ENCODE measurements around the gene APLNR. TPM values are rescaled to one million over a fixed set of nuclear protein-coding genes. Genes with fewer than 3 reads are reported as not detected.

Gene APLNR
- total RNA-seq, 1 experiment from 2014 or later, result 0.39 TPM

- Histone ChIP-seq H4K8ac (replicated peaks; ENCODE audit: insufficient read length, low read depth, low read length) (no peak overlapping the region), H4K91ac (ENCODE audit: insufficient read length, low read depth, low read length) (no peak overlapping the region), H2AK5ac (ENCODE audit: insufficient read length, low read length) (no peak overlapping the region), H3K4ac (ENCODE audit: low read depth, low read length) (no peak overlapping the region), H2BK15ac (ENCODE audit: low read depth, low read length) (no peak overlapping the region), H2BK5ac (ENCODE audit: insufficient read length, low read length) (no peak overlapping the region), H3K27me3 (ENCODE audit: insufficient read depth, low read length) (no peaks in the 10 kb centered on the region), H2BK12ac (ENCODE audit: insufficient read length, low read depth, low read length) (no peak overlapping the region), H3K56ac (ENCODE audit: insufficient read length, low read depth, low read length) (no peak overlapping the region), H3K4me1 (ENCODE audit: insufficient read depth, low read length) (no peaks in the 10 kb centered on the region; the same call in 1 of the 2 replicates), H3K4me2 (ENCODE audit: insufficient read depth, insufficient read length, low read length) (no peak overlapping the region), H3K79me2 (ENCODE audit: insufficient read depth, low read length) (no peaks in the 10 kb centered on the region), H3K14ac (ENCODE audit: insufficient read depth, low read length) (no peak overlapping the region), H2AFZ (ENCODE audit: low read length) (no peak overlapping the region), H3T11ph (ENCODE audit: low read length) (no peak overlapping the region), H3K9ac (ENCODE audit: extremely low read depth, insufficient read length, low read length) (no peak overlapping the region), H3K9me3 (ENCODE audit: control insufficient read depth, low read depth, low read length) (peaks cover 9% of the 10 kb centered on the region), H3K23me2 (ENCODE audit: insufficient read length, low read depth, low read length, poor library complexity, severe bottlenecking) (no peaks in the 10 kb centered on the region), H4K20me1 (ENCODE audit: control insufficient read depth, insufficient read depth, insufficient read length) (no peaks in the 10 kb centered on the region), H3K79me1 (ENCODE audit: insufficient read depth, low read depth, low read length, poor library complexity, severe bottlenecking) (no peaks in the 10 kb centered on the region), H3K27ac (ENCODE audit: insufficient read length, low read depth, low read length) (no peak overlapping the region), H4K5ac (ENCODE audit: insufficient read length, low read depth, low read length) (no peak overlapping the region), H3K23ac (ENCODE audit: insufficient read length, low read depth, low read length) (no peak overlapping the region), H3K18ac (ENCODE audit: insufficient read length, low read depth, low read length) (no peak overlapping the region), H2BK120ac (ENCODE audit: low read depth, low read length, poor library complexity, severe bottlenecking) (no peak overlapping the region), H2BK20ac (ENCODE audit: low read depth, low read length, poor library complexity, severe bottlenecking) (no peak overlapping the region)
- no peak for DNase-seq
- H3K36me3 Mint-ChIP-seq (ENCODE audit: insufficient read depth in 1 of 3, low read depth in 3 of 3), result peaks cover 0 to 3% (median 0%) of the 10 kb centered on the region in 3 experiments; a peak in 3 of 7 replicates
- WGBS (ENCODE audit: extremely low coverage, insufficient read length, low lambda C conversion rate), result no CpG with 5 or more reads among the region's 1 CpG
- H3K4me3 Mint-ChIP-seq, result no peak overlapping the region
- H3K9me3 Mint-ChIP-seq, result peaks cover 0 to 8% of the 10 kb centered on the region in 2 experiments; a peak in 4 of 5 replicates
- H3K27ac Mint-ChIP-seq, result no peak overlapping the region
- TF ChIP-seq CTCF (conservative IDR thresholded peaks at IDR 0.05), result no peak
- H3K4me1 Mint-ChIP-seq, result peaks cover 22 to 27% of the 10 kb centered on the region in 2 experiments
- peaks cover 16% of the 10 kb centered on the region for H3K27me3 Mint-ChIP-seq (ENCODE audit: low read depth)
Measured at GRCh38 chr11:57274904-57275498, 38.0 kb upstream of the APLNR start.
